ENCODE data around the gene SLC28A1. TPM values are rescaled to one million over a fixed set of nuclear protein-coding genes. Genes with fewer than 3 reads are reported as not detected.

The SLC28A1 gene
- total RNA-seq, 4 donors from 2014 or later, result not detected

DNA sequence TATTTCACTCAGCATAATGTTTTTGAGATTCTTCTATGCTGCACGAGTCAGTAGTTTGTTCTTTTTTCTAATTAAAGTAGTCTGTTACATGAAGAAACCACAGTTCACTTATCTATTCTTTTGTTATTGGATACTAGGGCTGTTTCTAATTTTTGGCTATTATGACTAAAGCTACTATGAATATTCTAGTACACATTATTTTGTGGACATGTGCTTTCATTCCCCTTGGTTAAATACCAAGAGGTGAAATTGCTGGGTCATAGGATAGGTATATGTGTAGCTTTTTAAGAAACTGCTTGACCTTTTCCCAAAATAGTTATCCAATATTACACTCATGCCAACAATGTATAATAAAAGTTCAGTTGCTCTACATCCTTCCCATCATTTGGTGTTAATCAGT lies 106.0 kb downstream of the SLC28A1 start:
- TF ChIP-seq POLR2AphosphoS5 (IDR thresholded peaks at IDR 0.05), result no peak
- no peak for TF ChIP-seq EP300 (IDR thresholded peaks at IDR 0.05; ENCODE audit: low read depth)
- no peak for TF ChIP-seq POLR2A (IDR thresholded peaks at IDR 0.05)
- TF ChIP-seq, protein P1, sequence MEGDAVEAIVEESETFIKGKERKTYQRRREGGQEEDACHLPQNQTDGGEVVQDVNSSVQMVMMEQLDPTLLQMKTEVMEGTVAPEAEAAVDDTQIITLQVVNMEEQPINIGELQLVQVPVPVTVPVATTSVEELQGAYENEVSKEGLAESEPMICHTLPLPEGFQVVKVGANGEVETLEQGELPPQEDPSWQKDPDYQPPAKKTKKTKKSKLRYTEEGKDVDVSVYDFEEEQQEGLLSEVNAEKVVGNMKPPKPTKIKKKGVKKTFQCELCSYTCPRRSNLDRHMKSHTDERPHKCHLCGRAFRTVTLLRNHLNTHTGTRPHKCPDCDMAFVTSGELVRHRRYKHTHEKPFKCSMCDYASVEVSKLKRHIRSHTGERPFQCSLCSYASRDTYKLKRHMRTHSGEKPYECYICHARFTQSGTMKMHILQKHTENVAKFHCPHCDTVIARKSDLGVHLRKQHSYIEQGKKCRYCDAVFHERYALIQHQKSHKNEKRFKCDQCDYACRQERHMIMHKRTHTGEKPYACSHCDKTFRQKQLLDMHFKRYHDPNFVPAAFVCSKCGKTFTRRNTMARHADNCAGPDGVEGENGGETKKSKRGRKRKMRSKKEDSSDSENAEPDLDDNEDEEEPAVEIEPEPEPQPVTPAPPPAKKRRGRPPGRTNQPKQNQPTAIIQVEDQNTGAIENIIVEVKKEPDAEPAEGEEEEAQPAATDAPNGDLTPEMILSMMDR (IDR thresholded peaks at IDR 0.05), result no peak
- Histone ChIP-seq H3K36me3 (no peaks in the 10 kb centered on the region), H3K4me3 (no peak overlapping the region), H3K27me3 (no peaks in the 10 kb centered on the region), H3K27ac (no peak overlapping the region), H3K4me1 (peaks cover 4 to 98% (median 25%) of the 10 kb centered on the region in 4 donors), H3K9me3 (no peaks in the 10 kb centered on the region)
- 64 to 82% methylated on average over 1 of the region's 1 CpG for WGBS, 2 donors (ENCODE audit: low coverage in 1 of 2)
- intact Hi-C loops (cut with DNase I; ENCODE audit: low total_unique reads) (no loop called here), in situ Hi-C loops (cut with MboI; ENCODE audit: low pct_ligation_motif_present in 1 of 4, low pct_unique_long_range_greater_than_20kb in 1 of 4, low sequenced_read_pairs in 3 of 4) (no loop called here)
- DNase-seq, result no peak

DNA sequence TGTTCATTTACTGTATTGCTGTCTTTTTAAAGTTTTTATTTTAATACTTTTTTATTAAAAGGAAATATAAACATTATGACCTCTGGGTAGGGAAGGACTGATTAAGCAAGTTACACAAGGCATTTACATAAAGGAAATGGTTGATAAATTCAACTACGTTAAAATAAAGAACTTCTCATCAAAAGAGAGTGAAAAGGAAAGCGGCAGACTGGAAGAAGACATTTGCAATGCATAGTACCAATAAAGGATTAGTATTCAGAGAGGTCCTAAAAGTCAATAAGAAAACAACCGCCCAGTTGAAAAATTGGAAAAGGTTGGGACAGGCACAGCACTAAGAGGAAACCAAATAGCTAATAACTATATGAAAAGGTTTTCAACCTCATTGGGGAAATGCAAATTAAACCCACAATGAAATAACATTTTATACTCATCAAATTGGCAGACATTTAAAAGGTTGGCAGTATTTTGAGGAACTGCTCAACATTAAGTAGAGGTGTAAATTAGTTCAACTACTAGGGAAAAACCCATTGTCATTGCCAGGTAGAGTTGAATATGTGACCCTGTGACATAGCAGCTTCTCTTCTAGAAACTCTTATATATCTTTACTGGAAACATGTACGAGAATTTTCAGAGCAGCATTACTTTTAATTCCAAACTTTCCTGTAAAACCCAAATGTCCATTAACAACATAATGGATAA lies 106.7 kb downstream of the SLC28A1 start:
- Histone ChIP-seq H3K9me3 (no peaks in the 10 kb centered on the region), H3K27me3 (no peaks in the 10 kb centered on the region), H3K27ac (peak overlapping the region in 1 of 4 donors; percentile 70), H3K4me1 (peaks cover 4 to 97% (median 22%) of the 10 kb centered on the region in 4 donors), H3K4me3 (no peak overlapping the region), H3K36me3 (no peaks in the 10 kb centered on the region)
- no peak for DNase-seq
- in situ Hi-C loops (cut with MboI; ENCODE audit: low pct_ligation_motif_present in 1 of 4, low pct_unique_long_range_greater_than_20kb in 1 of 4, low sequenced_read_pairs in 3 of 4) (no loop called here), intact Hi-C loops (cut with DNase I; ENCODE audit: low total_unique reads) (no loop called here)
- 78 to 86% methylated on average over 4 of the region's 4 CpGs for WGBS, 2 donors (ENCODE audit: low coverage in 1 of 2)
- TF ChIP-seq POLR2AphosphoS5 (IDR thresholded peaks at IDR 0.05) (no peak), POLR2A (IDR thresholded peaks at IDR 0.05) (no peak), EP300 (IDR thresholded peaks at IDR 0.05; ENCODE audit: low read depth) (no peak)
- TF ChIP-seq, protein P1 (IDR thresholded peaks at IDR 0.05), result no peak

DNA sequence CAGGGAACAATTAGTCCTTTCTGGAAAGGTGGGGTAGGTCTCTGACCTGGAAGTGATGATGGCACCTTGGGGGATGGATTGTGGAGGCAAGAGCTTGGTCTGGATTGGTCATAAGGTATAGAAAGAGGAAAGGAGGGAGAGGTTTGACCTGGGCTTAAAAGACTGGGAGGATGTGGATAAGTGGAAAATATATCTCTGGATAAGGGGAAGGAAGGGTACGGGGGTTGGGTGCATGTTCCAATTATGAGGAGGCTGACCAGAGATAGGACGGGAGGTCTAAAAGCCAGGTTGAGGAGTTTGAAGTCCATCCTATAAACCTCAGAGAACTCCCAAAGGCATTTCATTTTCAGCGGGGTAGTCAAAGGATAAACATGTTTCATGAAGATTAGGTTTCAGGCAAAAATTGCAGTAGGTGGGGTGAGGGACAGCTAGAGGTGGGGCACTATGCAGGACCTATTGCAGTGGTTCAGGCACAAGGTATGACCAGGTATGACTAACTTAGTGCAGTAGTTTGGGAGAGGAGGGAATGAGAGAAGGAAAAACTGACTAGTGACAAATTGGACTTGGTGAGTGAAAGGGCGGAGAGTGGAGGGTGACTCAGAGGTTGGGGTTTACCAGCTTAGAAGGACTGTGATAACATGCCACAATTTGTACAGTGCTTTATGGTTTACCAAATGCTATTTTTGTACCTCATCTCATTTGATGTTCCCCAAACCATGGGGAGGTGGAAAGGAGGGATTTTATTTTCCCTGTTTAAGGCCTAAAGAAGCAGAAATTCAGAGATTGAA lies 107.9 kb downstream of the SLC28A1 start:
- 57 to 60% methylated on average over 4 of the region's 4 CpGs for WGBS, 2 donors (ENCODE audit: low coverage in 1 of 2)
- Histone ChIP-seq H3K27ac (peak overlapping the region; percentile 28 to 70 (median 48)), H3K9me3 (no peaks in the 10 kb centered on the region), H3K36me3 (no peaks in the 10 kb centered on the region), H3K27me3 (no peaks in the 10 kb centered on the region), H3K4me1 (peaks cover 4 to 86% (median 18%) of the 10 kb centered on the region in 4 donors), H3K4me3 (no peak overlapping the region)
- in situ Hi-C loops (cut with MboI; ENCODE audit: low pct_ligation_motif_present in 1 of 4, low pct_unique_long_range_greater_than_20kb in 1 of 4, low sequenced_read_pairs in 3 of 4) (no loop called here), intact Hi-C loops (cut with DNase I; ENCODE audit: low total_unique reads) (no loop called here)
- peak in 2 of 3 donors; percentile 32 to 35 for TF ChIP-seq POLR2AphosphoS5 (IDR thresholded peaks at IDR 0.05)
- no peak for TF ChIP-seq POLR2A (IDR thresholded peaks at IDR 0.05)
- TF ChIP-seq, protein P1 (IDR thresholded peaks at IDR 0.05), result no peak
- TF ChIP-seq EP300 (IDR thresholded peaks at IDR 0.05; ENCODE audit: low read depth), result no peak
- DNase-seq, result peak; percentile 38

Small RNAs within 50 kb of the gene (small RNA-seq; reads per million reads assigned to genes)
- gene RF00402 (0 reads per million in 4 donors), gene RNU6-339P (0 reads per million in 4 donors), gene RNU6-796P (0 reads per million in 4 donors)

Other genes with a start within 250 kb of the SLC28A1 start
- 10 to 100 TPM; 12.7 to 37.4 (median 26.5) TPM for gene WDR73, start 230.4 kb upstream of the SLC28A1 start, total RNA-seq
- 1 to 10 TPM in 2 of 4 donors, not detected in 2; 2.3 to 2.4 TPM for gene NMB, start 226.5 kb upstream of the SLC28A1 start, total RNA-seq
- 100 to 1,000 TPM in 2 of 4 donors, 10 to 100 TPM in 2; 19.9 to 124 (median 83.0) TPM for gene SEC11A, start 168.5 kb upstream of the SLC28A1 start, total RNA-seq
- gene ZNF592, start 136.1 kb upstream of the SLC28A1 start, total RNA-seq, result 10 to 100 TPM; 23.5 to 41.1 (median 26.5) TPM
- 1 to 10 TPM; 1.1 to 4.6 (median 2.8) TPM for gene ALPK3, start 67.3 kb upstream of the SLC28A1 start, total RNA-seq
- gene PDE8A, start 97.2 kb downstream of the SLC28A1 start, total RNA-seq, result 100 to 1,000 TPM; 115 to 188 (median 165) TPM